ENCODE results near the gene EBNA1BP2.

GRCh38 chr1:43214501-43215444 is 42.7 kb upstream of the EBNA1BP2 start:
- TF ChIP-seq, protein P1, sequence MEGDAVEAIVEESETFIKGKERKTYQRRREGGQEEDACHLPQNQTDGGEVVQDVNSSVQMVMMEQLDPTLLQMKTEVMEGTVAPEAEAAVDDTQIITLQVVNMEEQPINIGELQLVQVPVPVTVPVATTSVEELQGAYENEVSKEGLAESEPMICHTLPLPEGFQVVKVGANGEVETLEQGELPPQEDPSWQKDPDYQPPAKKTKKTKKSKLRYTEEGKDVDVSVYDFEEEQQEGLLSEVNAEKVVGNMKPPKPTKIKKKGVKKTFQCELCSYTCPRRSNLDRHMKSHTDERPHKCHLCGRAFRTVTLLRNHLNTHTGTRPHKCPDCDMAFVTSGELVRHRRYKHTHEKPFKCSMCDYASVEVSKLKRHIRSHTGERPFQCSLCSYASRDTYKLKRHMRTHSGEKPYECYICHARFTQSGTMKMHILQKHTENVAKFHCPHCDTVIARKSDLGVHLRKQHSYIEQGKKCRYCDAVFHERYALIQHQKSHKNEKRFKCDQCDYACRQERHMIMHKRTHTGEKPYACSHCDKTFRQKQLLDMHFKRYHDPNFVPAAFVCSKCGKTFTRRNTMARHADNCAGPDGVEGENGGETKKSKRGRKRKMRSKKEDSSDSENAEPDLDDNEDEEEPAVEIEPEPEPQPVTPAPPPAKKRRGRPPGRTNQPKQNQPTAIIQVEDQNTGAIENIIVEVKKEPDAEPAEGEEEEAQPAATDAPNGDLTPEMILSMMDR (IDR thresholded peaks at IDR 0.05), result no peak
- TF ChIP-seq EP300 (IDR thresholded peaks at IDR 0.05), result no peak
- TF ChIP-seq POLR2AphosphoS5 (IDR thresholded peaks at IDR 0.05), result no peak
